HepG2 (cell line): ENCODE data around the gene RBM27. TPM values are rescaled to one million over a fixed set of nuclear protein-coding genes. Genes with fewer than 3 reads are reported as not detected.

Experiments
- ARNT ChIP-seq: fragments of 450-650 bp; IDR thresholded peaks from 2 replicates; pipeline ENCODE4 v1.6.1; 2017
- ATF3 ChIP-seq: sonication (generic); formaldehyde crosslinking; IDR thresholded peaks from 2 replicates; pipeline ENCODE4 v1.4.0; 2020; ENCODE audit warnings: missing genetic modification reagents
- BORCS8-MEF2B ChIP-seq: sonication (generic); formaldehyde crosslinking; IDR thresholded peaks from 2 replicates; pipeline ENCODE4 v1.8.0; 2022; ENCODE audit warnings: mild to moderate bottlenecking, missing genetic modification reagents
- CEBPB ChIP-seq: IDR thresholded peaks from 2 replicates; pipeline ENCODE4 v1.6.1; 2011; ENCODE audit warnings: low read depth, low read length, improper control_type of control experiment, borderline replicate concordance
- HES4 ChIP-seq: sonication (generic); formaldehyde crosslinking; IDR thresholded peaks from 2 replicates; pipeline ENCODE4 v1.9.0; 2021; ENCODE audit warnings: mild to moderate bottlenecking, missing genetic modification reagents, borderline replicate concordance
- HIVEP1 ChIP-seq: sonication (generic); formaldehyde crosslinking; IDR thresholded peaks from 2 replicates; pipeline ENCODE4 v1.4.0; 2020; ENCODE audit warnings: mild to moderate bottlenecking, missing genetic modification reagents
- IRX3 ChIP-seq: sonication (generic); formaldehyde crosslinking; IDR thresholded peaks from 2 replicates; pipeline ENCODE4 v1.8.1; 2023; ENCODE audit warnings: mild to moderate bottlenecking, low read depth, missing genetic modification reagents, borderline replicate concordance
- ISL2 ChIP-seq: sonication (generic); formaldehyde crosslinking; IDR thresholded peaks from 2 replicates; pipeline ENCODE4 v1.5.0; 2020; ENCODE audit warnings: missing genetic modification reagents
- KAT7 ChIP-seq: IDR thresholded peaks from 2 replicates; pipeline ENCODE4 v1.6.1; 2018; ENCODE audit warnings: borderline replicate concordance, missing compliant biosample characterization
- KDM2A ChIP-seq: sonication (generic); formaldehyde crosslinking; IDR thresholded peaks from 2 replicates; pipeline ENCODE4 v1.4.0; 2020; ENCODE audit warnings: low read depth, missing genetic modification reagents, borderline replicate concordance
- KDM6A ChIP-seq: IDR thresholded peaks from 2 replicates; pipeline ENCODE4 v1.6.1; 2016; ENCODE audit warnings: low read depth
- KLF15 ChIP-seq: sonication (generic); formaldehyde crosslinking; IDR thresholded peaks from 2 replicates; pipeline ENCODE4 v1.8.1; 2023; ENCODE audit warnings: borderline replicate concordance, mild to moderate bottlenecking, inconsistent platforms, missing genetic modification reagents, mixed read lengths
- MXD1 ChIP-seq: sonication (generic); formaldehyde crosslinking; IDR thresholded peaks from 2 replicates; pipeline ENCODE4 v1.4.0; 2020; ENCODE audit warnings: mild to moderate bottlenecking, missing genetic modification reagents
- MYNN ChIP-seq: sonication (generic); formaldehyde crosslinking; IDR thresholded peaks from 2 replicates; pipeline ENCODE4 v1.4.0; 2020; ENCODE audit warnings: mild to moderate bottlenecking, low read depth, missing genetic modification reagents
- NFATC3 ChIP-seq: sonication (generic); formaldehyde crosslinking; IDR thresholded peaks from 2 replicates; pipeline ENCODE4 v1.5.1; 2020; ENCODE audit warnings: mild to moderate bottlenecking, missing genetic modification reagents
- SOX13 ChIP-seq, 3 experiments: fragments of 450-650 bp in 1 of 3; sonication (generic) in 1 of 3; formaldehyde crosslinking in 1 of 3; IDR thresholded peaks in 2 of 3; conservative IDR thresholded peaks in 1 of 3; 2 replicates each; pipeline versions ENCODE4 v1.5.0 to v1.6.1; 2016 to 2020; ENCODE audit warnings: antibody characterized with exemption in 1 of 3, mild to moderate bottlenecking in 1 of 3, missing compliant biosample characterization in 1 of 3, missing genetic modification reagents in 1 of 3, moderate library complexity in 1 of 3
- THAP11 ChIP-seq: IDR thresholded peaks from 2 replicates; pipeline ENCODE4 v1.6.1; 2016; ENCODE audit warnings: missing biosample characterization, missing genetic modification reagents
- TMF1 ChIP-seq: sonication (generic); formaldehyde crosslinking; IDR thresholded peaks from 2 replicates; pipeline ENCODE4 v1.8.1; 2022; ENCODE audit warnings: low read depth, missing genetic modification reagents
- YEATS4 ChIP-seq: sonication (generic); formaldehyde crosslinking; IDR thresholded peaks from 2 replicates; pipeline ENCODE4 v1.4.0; 2020; ENCODE audit warnings: missing genetic modification reagents, borderline replicate concordance
- ZC3H13 ChIP-seq: sonication (generic); formaldehyde crosslinking; IDR thresholded peaks from 2 replicates; pipeline ENCODE4 v1.8.1; 2023; ENCODE audit warnings: mild to moderate bottlenecking, missing genetic modification reagents, moderate library complexity
- ZHX1 ChIP-seq: sonication (generic); formaldehyde crosslinking; IDR thresholded peaks from 2 replicates; pipeline ENCODE4 v1.8.1; 2022; ENCODE audit warnings: low read depth, mild to moderate bottlenecking, missing genetic modification reagents
- ZNF530 ChIP-seq: sonication (generic); formaldehyde crosslinking; IDR thresholded peaks from 2 replicates; pipeline ENCODE4 v1.5.0; 2020; ENCODE audit warnings: low read depth, mild to moderate bottlenecking, missing genetic modification reagents
- ZNF678 ChIP-seq: sonication (generic); formaldehyde crosslinking; IDR thresholded peaks from 2 replicates; pipeline ENCODE4 v1.4.0; 2020; ENCODE audit warnings: mild to moderate bottlenecking, missing genetic modification reagents
- polyA plus RNA-seq, 8 experiments: library from polyadenylated mRNA; depleted of rRNA in 3 of 8; stranded (reverse) in 7 of 8; unstranded in 1 of 8; fragments of >200 nt; fragmentation: Illumina TruSeq in 4 of 8; extraction: Trizol in 4 of 8; gene quantifications; 2 replicates each; pipeline versions ENCODE4 v1.2.1 to v1.2.3, GENCODE V29; 2011 to 2016; ENCODE audit warnings: low read depth in 4 of 8, missing spikeins in 1 of 8, mixed read lengths in 1 of 8; ENCODE audit not compliant: insufficient read depth in 1 of 8
- total RNA-seq, 5 experiments: library from RNA; depleted of rRNA; stranded (reverse); fragments of >200 nt; fragmentation: Illumina TruSeq; extraction: Trizol; gene quantifications; 2 replicates each; pipeline ENCODE4 v1.2.3, GENCODE V29; 2016; ENCODE audit warnings: low read depth in 1 of 5
- TF ChIP-seq, protein P1 (sequence below): sonication (generic); formaldehyde crosslinking; IDR thresholded peaks from 2 replicates; pipeline ENCODE4 v1.4.0; 2020; ENCODE audit warnings: low read depth, mild to moderate bottlenecking, missing genetic modification reagents

Gene RBM27
- total and polyA plus RNA-seq, 2 of the 13 experiments (the other 11 are each of a cell fraction or from before 2014, with no cell fraction given) = 12.9 to 23.4 TPM

- TF ChIP-seq KDM6A (CRISPR knock-in tag) (no peak), MXD1 (CRISPR knock-in tag) (no peak; the same call in 1 of the 2 replicates), KAT7 (no peak; the same call in 1 of the 2 replicates), CEBPB (no peak), HIVEP1 (CRISPR knock-in tag) (peak; percentile 53), YEATS4 (CRISPR knock-in tag) (no peak), MYNN (CRISPR knock-in tag) (no peak), THAP11 (CRISPR knock-in tag) (peak; percentile 88), ZNF678 (CRISPR knock-in tag) (no peak), SOX13 (IDR thresholded peaks at IDR 0.05) (peak; percentile 99), SOX13 (CRISPR knock-in tag; conservative IDR thresholded peaks at IDR 0.05 in 1 of 2, IDR thresholded peaks at IDR 0.05 in 1 of 2) (no peak; a peak in 1 of 4 replicates), ARNT (no peak), KLF15 (CRISPR knock-in tag) (no peak), HES4 (CRISPR knock-in tag) (no peak), ZC3H13 (no peak), ZHX1 (CRISPR knock-in tag) (no peak), NFATC3 (CRISPR knock-in tag) (no peak), BORCS8-MEF2B (CRISPR knock-in tag) (no peak), TMF1 (CRISPR knock-in tag) (no peak), ISL2 (CRISPR knock-in tag) (peak; percentile 7; the same call in 1 of the 2 replicates), ATF3 (CRISPR knock-in tag) (no peak), ZNF530 (CRISPR knock-in tag) (no peak), IRX3 (CRISPR knock-in tag) (0 out of 2 replicates have a peak, but pooled peaks have one; percentile 23), KDM2A (CRISPR knock-in tag) (peak; percentile 86)
- TF ChIP-seq, protein P1, sequence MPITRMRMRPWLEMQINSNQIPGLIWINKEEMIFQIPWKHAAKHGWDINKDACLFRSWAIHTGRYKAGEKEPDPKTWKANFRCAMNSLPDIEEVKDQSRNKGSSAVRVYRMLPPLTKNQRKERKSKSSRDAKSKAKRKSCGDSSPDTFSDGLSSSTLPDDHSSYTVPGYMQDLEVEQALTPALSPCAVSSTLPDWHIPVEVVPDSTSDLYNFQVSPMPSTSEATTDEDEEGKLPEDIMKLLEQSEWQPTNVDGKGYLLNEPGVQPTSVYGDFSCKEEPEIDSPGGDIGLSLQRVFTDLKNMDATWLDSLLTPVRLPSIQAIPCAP (CRISPR knock-in tag) = no peak; the same call in 1 of the 2 replicates
These were observed at the start of gene RBM27 (continued) for GRCh38 chr5:146203011-146203871.
